Mammary epithelial cell (primary cell): Measurements from ENCODE around the gene SNRPD3.

Experiments used
- EZH2 ChIP-seq: IDR thresholded peaks from 2 replicates; pipeline ENCODE4 v1.6.1; 2012; ENCODE audit warnings: low read length, inconsistent platforms, borderline replicate concordance
- TF ChIP-seq, protein P1 (sequence below), 2 donors: IDR thresholded peaks in 1 of 2; conservative IDR thresholded peaks in 1 of 2; 2 replicates each; pipeline ENCODE4 v1.5.1; 2011 to 2012; ENCODE audit warnings: inconsistent platforms in 2 of 2, low read length in 2 of 2, mild to moderate bottlenecking in 2 of 2, control low read depth in 1 of 2, low read depth in 1 of 2; ENCODE audit not compliant: insufficient read depth in 1 of 2; ENCODE audit errors: extremely low read depth in 1 of 2

DNA sequence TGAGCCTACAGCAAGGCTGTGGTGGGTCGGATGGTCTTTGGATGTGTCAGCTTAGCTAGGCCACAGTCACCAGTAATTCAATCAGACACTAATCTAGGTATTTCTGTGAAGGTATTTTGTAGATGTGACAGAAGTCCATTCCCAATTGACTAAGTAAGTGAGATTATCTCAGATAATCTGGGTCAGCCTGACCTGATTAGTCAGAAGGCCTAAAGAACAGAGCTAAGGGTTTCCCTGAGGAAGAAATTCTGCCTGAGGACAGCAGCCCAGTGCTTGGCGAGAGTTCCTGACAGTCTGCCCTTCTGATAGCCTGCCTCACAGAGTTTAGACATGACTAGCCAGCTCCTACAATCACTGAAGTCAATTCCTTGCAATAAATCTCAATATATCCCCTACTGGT, 29.6 kb upstream of the SNRPD3 start:
- TF ChIP-seq, protein P1, sequence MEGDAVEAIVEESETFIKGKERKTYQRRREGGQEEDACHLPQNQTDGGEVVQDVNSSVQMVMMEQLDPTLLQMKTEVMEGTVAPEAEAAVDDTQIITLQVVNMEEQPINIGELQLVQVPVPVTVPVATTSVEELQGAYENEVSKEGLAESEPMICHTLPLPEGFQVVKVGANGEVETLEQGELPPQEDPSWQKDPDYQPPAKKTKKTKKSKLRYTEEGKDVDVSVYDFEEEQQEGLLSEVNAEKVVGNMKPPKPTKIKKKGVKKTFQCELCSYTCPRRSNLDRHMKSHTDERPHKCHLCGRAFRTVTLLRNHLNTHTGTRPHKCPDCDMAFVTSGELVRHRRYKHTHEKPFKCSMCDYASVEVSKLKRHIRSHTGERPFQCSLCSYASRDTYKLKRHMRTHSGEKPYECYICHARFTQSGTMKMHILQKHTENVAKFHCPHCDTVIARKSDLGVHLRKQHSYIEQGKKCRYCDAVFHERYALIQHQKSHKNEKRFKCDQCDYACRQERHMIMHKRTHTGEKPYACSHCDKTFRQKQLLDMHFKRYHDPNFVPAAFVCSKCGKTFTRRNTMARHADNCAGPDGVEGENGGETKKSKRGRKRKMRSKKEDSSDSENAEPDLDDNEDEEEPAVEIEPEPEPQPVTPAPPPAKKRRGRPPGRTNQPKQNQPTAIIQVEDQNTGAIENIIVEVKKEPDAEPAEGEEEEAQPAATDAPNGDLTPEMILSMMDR (conservative IDR thresholded peaks at IDR 0.05 in 1 of 2, IDR thresholded peaks at IDR 0.05 in 1 of 2; ENCODE audit: extremely low read depth in 1 of 2, insufficient read depth in 1 of 2, low read depth in 1 of 2, low read length in 2 of 2): no peak
- no peak for TF ChIP-seq EZH2
